Kidney (tissue), 14 donors: Measurements from ENCODE around the gene CSF1. TPM values are rescaled to one million over a fixed set of nuclear protein-coding genes. Genes with fewer than 3 reads are reported as not detected.

Source experiments
- DNase-seq, 5 donors: peaks; one replicate each; pipeline ENCODE4 v3.0.0-alpha.2; 2013 to 2020
- FAIRE-seq: peaks from 2 replicates; lab custom pipeline; 2012; peaks lifted over from hg19 to GRCh38; lab: Jason Lieb, UNC
- H3K27ac ChIP-seq, 2 donors: one replicate each; pipeline ENCODE4 v1.7.0; 2013; ENCODE audit warnings: low read depth in 2 of 2, low read length in 2 of 2, inconsistent platforms in 1 of 2
- H3K27me3 ChIP-seq: one replicate; pipeline ENCODE4 v1.7.1; 2013; ENCODE audit warnings: low read length, inconsistent platforms; ENCODE audit not compliant: control insufficient read depth, insufficient read depth
- H3K36me3 ChIP-seq, 3 donors: one replicate each; pipeline versions ENCODE4 v1.7.0 to v1.7.1; 2013; ENCODE audit warnings: low read length in 3 of 3, control low read depth in 1 of 3, inconsistent platforms in 1 of 3; ENCODE audit not compliant: insufficient read depth in 3 of 3, control insufficient read depth in 2 of 3
- H3K4me1 ChIP-seq, 3 donors: one replicate each; pipeline versions ENCODE4 v1.7.0 to v1.7.1; 2013; ENCODE audit warnings: low read length in 3 of 3, inconsistent platforms in 1 of 3, low read depth in 1 of 3; ENCODE audit not compliant: control insufficient read depth in 2 of 3, insufficient read depth in 2 of 3
- H3K4me3 ChIP-seq, 3 donors: one replicate each; pipeline versions ENCODE4 v1.7.0 to v1.8.1; 2013; ENCODE audit warnings: low read length in 3 of 3, control low read depth in 1 of 3, inconsistent platforms in 1 of 3
- H3K9ac ChIP-seq, 3 donors: one replicate each; pipeline versions ENCODE4 v1.7.0 to v1.7.1; 2013; ENCODE audit warnings: low read length in 3 of 3, control low read depth in 1 of 3, inconsistent platforms in 1 of 3
- H3K9me3 ChIP-seq, 3 donors: one replicate each; pipeline versions ENCODE4 v1.7.0 to v1.7.1; 2013; ENCODE audit warnings: low read length in 3 of 3, control low read depth in 1 of 3, inconsistent platforms in 1 of 3; ENCODE audit not compliant: control insufficient read depth in 2 of 3, insufficient read depth in 1 of 3
- intact Hi-C: fragments of 100-400 bp; cut with DNase I; formaldehyde crosslinking; loops from one replicate; pipeline ENCODE4 v1.11.1; 2022
- polyA plus RNA-seq: library from polyadenylated mRNA; stranded (reverse); fragments of 350-450 nt; fragmentation: Illumina TruSeq; extraction: RNeasy Lipid Tissue Mini Kit (QIAGEN cat#74804); gene quantifications from one replicate; pipeline ENCODE4 v1.2.3, GENCODE V29; 2014; ENCODE audit warnings: low read depth, low replicate concordance; ENCODE audit not compliant: insufficient read depth
- total RNA-seq: library from RNA; stranded (reverse); fragmentation: NEBNext Ultra II Directional; extraction: Animal tissue kit (Norgen Biotek cat#: 25700); gene quantifications from one replicate; pipeline ENCODE4 v1.2.1, GENCODE V29; 2021
- TF ChIP-seq, protein P1 (sequence below): IDR thresholded peaks from 3 replicates; pipeline ENCODE4 v1.5.1; 2012; ENCODE audit warnings: mild to moderate bottlenecking, moderate library complexity, borderline replicate concordance; ENCODE audit not compliant: insufficient read depth; ENCODE audit errors: extremely low read depth
- donor health status: control.
- donor health status: control.
- donor health status: control.
- donor health status: control.
- donor health status: control.
- donor health status: DM: yes; HTN: yes; CAD: no.
- donor health status: Normal renal cell carcinoma (clear cell type).

The CSF1 gene
- total and polyA plus RNA-seq, 2 donors from 2014 or later = 11.1 to 33.8 TPM

DNA sequence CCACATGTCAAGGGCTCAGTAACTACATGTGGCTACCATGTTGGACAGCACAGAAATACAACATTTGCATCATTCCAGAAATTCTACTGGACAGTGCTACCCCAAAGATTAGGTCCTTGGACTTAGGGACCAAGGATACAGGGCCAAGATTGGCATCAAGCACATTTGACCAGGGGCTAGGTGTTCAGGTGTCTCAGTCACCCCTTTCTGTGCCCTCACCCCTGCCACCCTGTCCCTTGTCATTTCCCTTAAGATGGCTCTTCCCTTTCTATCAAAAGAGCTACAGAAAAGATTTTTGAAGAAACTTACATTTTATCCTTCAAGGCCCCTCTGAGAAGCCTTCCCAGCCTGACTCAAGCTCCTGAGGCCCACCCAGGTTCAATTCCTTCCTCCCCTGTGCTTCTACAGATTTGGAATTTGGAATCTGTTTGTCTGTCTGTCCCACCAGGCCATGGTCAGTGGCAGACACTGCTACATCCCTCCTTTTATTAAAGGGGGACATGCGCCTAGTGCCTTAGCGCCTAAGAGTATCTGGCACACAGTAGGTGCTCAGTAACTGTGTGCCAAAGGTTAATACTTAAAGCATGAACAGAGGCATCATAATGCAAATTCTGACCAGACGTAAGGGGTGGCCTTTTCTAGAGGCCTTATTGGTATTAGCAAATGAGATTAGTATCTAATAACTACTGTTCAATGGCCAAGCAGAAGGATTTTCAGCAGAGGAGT is 21.4 kb downstream of the CSF1 start:
- FAIRE-seq (no peak), DNase-seq (peak in 1 of 5 donors; percentile 16)
- peaks cover 0 to 57% (median 53%) of the 10 kb centered on the region in 3 donors for H3K4me1 ChIP-seq
- H3K27me3 ChIP-seq = no peaks in the 10 kb centered on the region
- TF ChIP-seq, protein P1, sequence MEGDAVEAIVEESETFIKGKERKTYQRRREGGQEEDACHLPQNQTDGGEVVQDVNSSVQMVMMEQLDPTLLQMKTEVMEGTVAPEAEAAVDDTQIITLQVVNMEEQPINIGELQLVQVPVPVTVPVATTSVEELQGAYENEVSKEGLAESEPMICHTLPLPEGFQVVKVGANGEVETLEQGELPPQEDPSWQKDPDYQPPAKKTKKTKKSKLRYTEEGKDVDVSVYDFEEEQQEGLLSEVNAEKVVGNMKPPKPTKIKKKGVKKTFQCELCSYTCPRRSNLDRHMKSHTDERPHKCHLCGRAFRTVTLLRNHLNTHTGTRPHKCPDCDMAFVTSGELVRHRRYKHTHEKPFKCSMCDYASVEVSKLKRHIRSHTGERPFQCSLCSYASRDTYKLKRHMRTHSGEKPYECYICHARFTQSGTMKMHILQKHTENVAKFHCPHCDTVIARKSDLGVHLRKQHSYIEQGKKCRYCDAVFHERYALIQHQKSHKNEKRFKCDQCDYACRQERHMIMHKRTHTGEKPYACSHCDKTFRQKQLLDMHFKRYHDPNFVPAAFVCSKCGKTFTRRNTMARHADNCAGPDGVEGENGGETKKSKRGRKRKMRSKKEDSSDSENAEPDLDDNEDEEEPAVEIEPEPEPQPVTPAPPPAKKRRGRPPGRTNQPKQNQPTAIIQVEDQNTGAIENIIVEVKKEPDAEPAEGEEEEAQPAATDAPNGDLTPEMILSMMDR = no peak
- H3K9me3 ChIP-seq = peaks cover 0 to 4% (median 0%) of the 10 kb centered on the region in 3 donors
- peaks cover 0 to 2% (median 0%) of the 10 kb centered on the region in 3 donors for H3K36me3 ChIP-seq
- H3K27ac ChIP-seq = no peak overlapping the region
- no peak overlapping the region for H3K9ac ChIP-seq
- H3K4me3 ChIP-seq = no peak overlapping the region
- intact Hi-C loops = no loop called here

GRCh38 chr1:109932679-109933078 is 22.0 kb downstream of the CSF1 start:
- no peak overlapping the region for H3K4me3 ChIP-seq

DNA sequence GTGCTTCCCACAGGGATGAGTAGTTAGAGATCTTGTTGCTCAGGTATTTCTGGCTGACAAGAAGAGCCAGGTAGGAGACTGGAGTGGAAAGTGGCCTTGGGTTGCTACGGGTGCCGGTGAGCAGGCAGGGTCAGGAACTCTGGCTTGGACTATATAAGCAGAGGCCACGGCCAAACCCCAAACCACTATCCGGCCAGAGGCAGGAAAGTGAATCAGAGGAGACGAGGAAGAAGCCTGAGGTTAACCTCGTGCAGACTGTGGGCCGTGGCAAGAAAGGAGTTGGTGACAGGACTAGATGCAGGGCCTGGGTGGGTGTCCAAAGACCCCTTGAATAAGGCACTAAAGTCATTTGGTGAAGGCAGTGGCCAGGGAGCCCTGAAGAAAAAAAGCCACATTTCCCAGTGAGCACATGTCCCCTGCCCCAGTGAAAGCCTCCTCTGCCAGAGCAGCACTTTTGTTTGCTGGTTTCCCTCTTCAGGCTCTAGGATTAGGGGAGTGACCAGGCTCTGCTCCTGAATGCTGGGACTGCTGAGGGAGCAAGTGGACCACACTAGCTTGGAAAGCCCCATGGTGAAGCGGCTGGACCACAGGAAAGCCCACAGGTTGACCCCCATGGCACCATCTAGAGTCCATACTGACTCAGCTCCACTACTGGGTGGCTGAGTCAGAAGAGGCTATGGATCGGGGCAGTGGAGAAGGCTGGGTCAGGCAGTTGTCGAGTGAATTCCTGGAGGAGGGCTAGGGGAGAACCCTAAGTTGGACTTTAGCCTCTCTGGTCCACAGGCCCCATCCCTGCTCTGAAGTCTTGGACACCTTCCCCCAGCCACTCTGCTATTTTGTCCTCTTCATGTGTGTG is 23.4 kb downstream of the CSF1 start:
- peaks cover 0 to 2% (median 0%) of the 10 kb centered on the region in 3 donors for H3K36me3 ChIP-seq
- H3K27me3 ChIP-seq = no peaks in the 10 kb centered on the region
- no peak overlapping the region for H3K9ac ChIP-seq
- peaks cover 0 to 38% (median 37%) of the 10 kb centered on the region in 3 donors for H3K4me1 ChIP-seq
- intact Hi-C loops = no loop called here
- FAIRE-seq = no peak
- TF ChIP-seq, protein P1 = no peak
- DNase-seq = peak in 1 of 5 donors; percentile 23
- H3K27ac ChIP-seq = peak overlapping the region; percentile 14 to 51
- H3K4me3 ChIP-seq = no peak overlapping the region
- H3K9me3 ChIP-seq = peaks cover 0 to 5% (median 0%) of the 10 kb centered on the region in 3 donors

More at GRCh38 chr1:109932679-109933078, 22.0 kb downstream of the CSF1 start:
- FAIRE-seq (no peak), DNase-seq (peak in 1 of 5 donors; percentile 11)
- H3K9me3 ChIP-seq = peaks cover 0 to 5% (median 0%) of the 10 kb centered on the region in 3 donors
- peaks cover 0 to 2% (median 0%) of the 10 kb centered on the region in 3 donors for H3K36me3 ChIP-seq
- H3K4me1 ChIP-seq = peaks cover 0 to 51% (median 50%) of the 10 kb centered on the region in 3 donors
- intact Hi-C loops = no loop called here
- no peaks in the 10 kb centered on the region for H3K27me3 ChIP-seq
- TF ChIP-seq, protein P1 = no peak
- H3K27ac ChIP-seq = no peak overlapping the region
- no peak overlapping the region for H3K9ac ChIP-seq
